Measurements from ENCODE around the gene XRCC4. TPM values are rescaled to one million over a fixed set of nuclear protein-coding genes. Genes with fewer than 3 reads are reported as not detected.
A peak's percentile ranks its signal among the peaks of the same experiment; 100 is the strongest.
"Not testable (repeated sequence)": the region's sequence is repeated elsewhere in the genome, so short reads cannot be mapped to it uniquely, and the experiment has no call there.

XRCC4 gene
- total RNA-seq, 1 donor: 36.5 TPM

DNA sequence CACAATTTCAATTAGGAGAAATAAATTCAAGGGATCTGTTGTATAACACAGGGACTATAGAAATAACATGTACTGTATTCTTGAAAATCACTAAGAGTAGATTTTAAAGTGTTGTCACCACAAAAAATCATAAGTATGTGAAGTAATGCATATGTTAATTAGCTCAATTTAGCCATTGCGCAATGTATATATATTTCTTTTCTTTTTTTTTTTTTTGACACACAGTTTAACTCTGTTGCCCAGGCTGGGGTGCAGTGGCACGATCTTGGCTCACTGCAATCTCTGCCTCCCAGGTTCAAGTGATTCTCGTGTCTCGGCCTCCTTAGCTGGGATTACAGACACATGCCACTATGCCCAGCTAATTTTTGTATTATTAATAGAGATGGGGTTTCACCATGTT lies 70.2 kb downstream of the XRCC4 start:
- TF ChIP-seq, protein P1, sequence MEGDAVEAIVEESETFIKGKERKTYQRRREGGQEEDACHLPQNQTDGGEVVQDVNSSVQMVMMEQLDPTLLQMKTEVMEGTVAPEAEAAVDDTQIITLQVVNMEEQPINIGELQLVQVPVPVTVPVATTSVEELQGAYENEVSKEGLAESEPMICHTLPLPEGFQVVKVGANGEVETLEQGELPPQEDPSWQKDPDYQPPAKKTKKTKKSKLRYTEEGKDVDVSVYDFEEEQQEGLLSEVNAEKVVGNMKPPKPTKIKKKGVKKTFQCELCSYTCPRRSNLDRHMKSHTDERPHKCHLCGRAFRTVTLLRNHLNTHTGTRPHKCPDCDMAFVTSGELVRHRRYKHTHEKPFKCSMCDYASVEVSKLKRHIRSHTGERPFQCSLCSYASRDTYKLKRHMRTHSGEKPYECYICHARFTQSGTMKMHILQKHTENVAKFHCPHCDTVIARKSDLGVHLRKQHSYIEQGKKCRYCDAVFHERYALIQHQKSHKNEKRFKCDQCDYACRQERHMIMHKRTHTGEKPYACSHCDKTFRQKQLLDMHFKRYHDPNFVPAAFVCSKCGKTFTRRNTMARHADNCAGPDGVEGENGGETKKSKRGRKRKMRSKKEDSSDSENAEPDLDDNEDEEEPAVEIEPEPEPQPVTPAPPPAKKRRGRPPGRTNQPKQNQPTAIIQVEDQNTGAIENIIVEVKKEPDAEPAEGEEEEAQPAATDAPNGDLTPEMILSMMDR (IDR thresholded peaks at IDR 0.05; ENCODE audit: insufficient read depth, low read length): no peak
- DNase-seq (ENCODE audit: low read depth): no peak

DNA sequence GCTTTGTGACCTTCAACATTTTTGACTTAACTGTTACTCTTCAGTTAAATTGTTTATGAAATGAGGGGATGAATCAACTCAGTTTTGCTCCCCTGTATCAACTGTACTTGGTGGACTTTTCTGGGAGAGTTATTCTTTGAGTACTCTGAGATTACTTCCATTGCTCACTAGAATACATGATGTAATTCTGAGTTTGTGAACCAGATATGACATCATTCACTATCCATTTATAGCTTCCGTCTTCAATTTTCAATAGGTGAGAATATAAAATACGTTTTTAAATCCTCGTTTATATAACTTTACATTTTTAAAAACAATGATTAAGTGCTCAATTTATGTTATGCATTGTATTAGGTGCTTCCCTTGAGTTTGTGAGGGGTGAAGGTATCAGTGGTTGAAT lies 71.0 kb downstream of the XRCC4 start:
- no peak overlapping the region for H3K4me3 ChIP-seq (ENCODE audit: low read depth, low read length)
- TF ChIP-seq, protein P1 (IDR thresholded peaks at IDR 0.05; ENCODE audit: insufficient read depth, low read length): no peak
- DNase-seq (ENCODE audit: low read depth): no peak

More for the DNA sequence above, 70.2 kb downstream of the XRCC4 start:
- no peak overlapping the region for H3K4me3 ChIP-seq (ENCODE audit: low read depth, low read length)

DNA sequence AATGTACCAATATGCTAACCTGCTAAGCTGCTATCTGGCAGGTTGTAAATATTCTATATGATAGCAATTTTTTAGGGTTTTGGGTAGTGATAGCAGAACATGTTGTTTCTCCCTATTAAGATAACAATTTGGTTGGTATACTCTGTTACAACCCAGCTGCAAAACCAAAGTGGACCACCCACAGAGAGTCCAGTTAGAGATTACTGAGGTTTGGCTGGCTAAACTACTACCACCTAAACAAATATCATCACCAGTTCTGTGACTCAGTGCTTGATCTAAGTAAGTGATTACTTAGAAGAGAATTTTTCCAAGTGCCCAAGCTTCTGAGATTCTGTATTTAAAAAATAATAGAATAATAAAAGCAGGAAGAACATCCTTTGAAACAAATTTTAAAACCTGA lies 72.3 kb downstream of the XRCC4 start:
- DNase-seq (ENCODE audit: low read depth): peak; percentile 47
- H3K4me3 ChIP-seq (ENCODE audit: low read depth, low read length): no peak overlapping the region
- TF ChIP-seq, protein P1 (IDR thresholded peaks at IDR 0.05; ENCODE audit: insufficient read depth, low read length): no peak

DNA sequence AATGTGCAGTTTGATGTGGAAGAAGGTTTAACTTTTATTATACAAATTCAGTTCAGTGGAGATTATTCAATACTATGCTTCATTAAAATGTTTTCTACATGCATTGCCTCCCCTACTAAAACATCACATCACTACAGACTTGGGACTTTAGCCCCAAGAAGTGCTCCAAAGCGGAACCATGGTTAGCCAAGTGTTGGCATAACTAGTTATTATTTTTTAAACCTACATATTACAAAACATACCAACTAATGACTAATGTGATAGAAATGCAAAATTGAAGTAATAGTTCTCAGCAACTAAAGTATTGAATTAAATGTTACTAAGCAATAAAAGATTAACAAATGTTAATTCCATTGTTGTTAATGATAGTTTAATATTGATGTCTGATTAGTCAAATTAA lies 74.5 kb downstream of the XRCC4 start:
- DNase-seq (ENCODE audit: low read depth): peak; percentile 19
- TF ChIP-seq, protein P1 (IDR thresholded peaks at IDR 0.05; ENCODE audit: insufficient read depth, low read length): no peak
- H3K4me3 ChIP-seq (ENCODE audit: low read depth, low read length): no peak overlapping the region

DNA sequence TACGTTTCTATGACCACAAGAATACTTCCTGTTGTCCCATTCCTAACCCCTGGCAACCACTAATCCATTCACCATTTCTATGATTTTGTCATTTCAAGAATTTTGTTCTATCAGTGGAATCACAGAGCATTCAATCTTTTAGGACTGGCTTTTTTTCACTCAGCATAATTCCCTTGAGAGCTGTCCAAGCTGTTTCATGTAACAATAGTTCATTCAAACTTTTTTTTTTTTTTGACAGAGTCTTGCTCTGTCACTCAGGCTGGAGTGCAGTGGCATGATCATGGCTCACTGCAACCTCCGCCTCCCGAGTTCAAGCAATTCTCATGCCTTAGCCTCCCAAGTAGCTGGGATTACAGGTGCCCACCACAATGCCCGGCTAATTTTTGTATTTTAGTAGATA lies 75.6 kb downstream of the XRCC4 start:
- H3K4me3 ChIP-seq (ENCODE audit: low read depth, low read length); DNase-seq (ENCODE audit: low read depth): not testable (repeated sequence)

DNA sequence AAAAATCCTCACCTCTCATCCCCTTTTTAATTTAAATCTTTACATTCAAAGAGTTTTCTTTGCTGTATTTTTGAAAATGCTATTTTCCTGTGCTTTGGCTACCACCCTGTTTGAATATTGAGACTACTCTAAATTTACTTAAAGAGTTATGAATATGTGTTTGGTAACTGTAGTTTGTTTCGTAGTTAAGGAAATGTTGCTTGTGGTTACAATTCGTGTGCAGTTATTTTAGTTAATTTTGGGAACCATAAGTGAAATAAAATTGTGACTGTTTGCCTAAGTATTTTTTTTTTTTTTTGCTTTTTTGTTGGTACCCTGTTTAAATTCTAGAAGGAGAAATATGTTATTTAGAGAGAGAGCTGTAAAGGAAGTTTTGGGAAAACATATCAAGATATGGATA lies 78.7 kb downstream of the XRCC4 start:
- TF ChIP-seq, protein P1 (IDR thresholded peaks at IDR 0.05; ENCODE audit: insufficient read depth, low read length): no peak
- no peak for DNase-seq (ENCODE audit: low read depth)
- H3K4me3 ChIP-seq (ENCODE audit: low read depth, low read length): no peak overlapping the region

DNA sequence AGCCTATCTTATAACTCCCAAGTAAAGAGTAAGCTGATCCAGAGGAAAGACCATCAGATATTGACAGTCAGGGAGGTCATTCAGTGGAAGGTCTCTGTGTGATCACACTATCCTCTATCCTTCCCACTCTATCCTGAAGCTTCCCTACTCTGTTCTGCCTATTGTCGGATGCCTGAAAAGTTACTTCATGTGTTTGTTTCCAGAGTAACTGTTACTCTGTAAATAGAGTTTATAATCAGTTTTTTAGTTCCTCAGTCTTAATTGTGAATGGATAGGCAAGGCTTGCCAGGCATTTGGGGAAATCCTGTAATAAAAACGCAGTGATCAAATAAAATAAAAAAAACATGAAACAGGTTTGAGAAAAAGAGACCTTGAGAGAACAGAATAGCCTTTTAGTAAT lies 79.8 kb downstream of the XRCC4 start:
- TF ChIP-seq, protein P1 (IDR thresholded peaks at IDR 0.05; ENCODE audit: insufficient read depth, low read length): no peak
- DNase-seq (ENCODE audit: low read depth): no peak
- no peak overlapping the region for H3K4me3 ChIP-seq (ENCODE audit: low read depth, low read length)

All from fibroblast of the aortic adventitia (primary cell).